COLO829 (cell line): ENCODE data around the gene DUSP28.
"Not testable (repeated sequence)": the region's sequence is repeated elsewhere in the genome, so short reads cannot be mapped to it uniquely, and the experiment has no call there.

Experiments
- DNase-seq: peaks from one replicate; pipeline ENCODE4 v3.0.0; 2012; ENCODE audit warnings: low spot score

Gene DUSP28

DNA sequence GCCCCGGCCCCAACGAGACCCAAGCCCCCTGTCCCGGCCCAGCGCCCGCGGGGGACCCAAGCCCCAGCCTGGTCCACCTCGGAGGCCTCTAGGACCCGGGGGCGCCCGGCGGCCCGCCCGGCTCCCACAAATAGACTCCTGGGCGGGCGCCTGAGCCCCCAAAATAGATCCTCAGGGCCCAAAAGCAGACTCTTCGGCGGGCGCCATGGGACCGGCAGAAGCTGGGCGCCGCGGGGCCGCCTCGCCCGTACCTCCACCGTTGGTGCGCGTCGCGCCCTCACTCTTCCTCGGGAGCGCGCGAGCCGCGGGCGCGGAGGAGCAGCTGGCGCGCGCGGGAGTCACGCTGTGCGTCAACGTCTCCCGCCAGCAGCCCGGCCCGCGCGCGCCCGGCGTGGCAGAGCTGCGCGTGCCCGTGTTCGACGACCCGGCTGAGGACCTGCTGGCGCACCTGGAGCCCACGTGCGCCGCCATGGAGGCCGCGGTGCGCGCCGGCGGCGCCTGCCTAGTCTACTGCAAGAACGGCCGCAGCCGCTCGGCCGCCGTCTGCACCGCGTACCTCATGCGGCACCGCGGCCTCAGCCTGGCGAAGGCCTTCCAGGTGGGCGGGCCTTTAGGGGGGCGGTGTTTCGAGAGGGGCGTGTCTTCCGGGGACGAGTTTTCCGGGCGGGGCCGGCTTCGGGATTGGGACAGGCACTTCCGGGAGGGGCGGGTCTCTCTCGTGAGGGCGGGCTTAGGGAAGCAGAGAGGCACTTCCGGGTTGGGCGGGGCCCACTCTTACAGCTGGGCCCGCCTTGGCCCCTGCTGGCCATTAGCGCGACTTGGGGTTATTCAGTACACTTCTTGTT is 545 bp downstream of the DUSP28 start:
- DNase-seq: peak; percentile 96

DNA sequence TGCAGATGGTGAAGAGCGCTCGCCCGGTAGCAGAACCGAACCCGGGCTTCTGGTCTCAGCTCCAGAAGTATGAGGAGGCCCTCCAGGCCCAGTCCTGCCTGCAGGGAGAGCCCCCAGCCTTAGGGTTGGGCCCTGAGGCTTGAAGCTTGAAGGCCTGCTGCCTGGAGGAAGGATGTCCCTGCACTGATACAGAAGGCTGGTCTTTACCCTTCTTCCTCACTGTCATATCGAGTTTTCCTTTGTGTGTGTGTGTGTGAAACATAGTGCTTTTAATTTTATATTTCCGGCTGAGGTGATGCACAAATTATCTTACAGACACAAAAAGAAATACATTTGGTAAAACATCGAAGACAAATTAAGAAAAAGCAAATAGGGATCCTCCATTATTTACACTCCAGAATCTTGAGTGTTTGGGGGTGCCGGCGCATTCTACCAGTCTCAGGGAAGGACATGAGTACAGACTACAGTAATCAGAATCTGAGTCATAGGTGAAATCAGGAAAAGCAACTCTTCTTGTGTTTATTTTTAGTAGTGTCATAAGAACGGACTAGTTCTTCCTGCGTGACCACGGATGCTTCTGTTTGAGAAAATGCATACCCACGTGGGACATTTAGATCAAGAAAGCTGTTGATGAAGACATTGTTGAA is 1.3 kb downstream of the DUSP28 start:
- no peak for DNase-seq

DNA sequence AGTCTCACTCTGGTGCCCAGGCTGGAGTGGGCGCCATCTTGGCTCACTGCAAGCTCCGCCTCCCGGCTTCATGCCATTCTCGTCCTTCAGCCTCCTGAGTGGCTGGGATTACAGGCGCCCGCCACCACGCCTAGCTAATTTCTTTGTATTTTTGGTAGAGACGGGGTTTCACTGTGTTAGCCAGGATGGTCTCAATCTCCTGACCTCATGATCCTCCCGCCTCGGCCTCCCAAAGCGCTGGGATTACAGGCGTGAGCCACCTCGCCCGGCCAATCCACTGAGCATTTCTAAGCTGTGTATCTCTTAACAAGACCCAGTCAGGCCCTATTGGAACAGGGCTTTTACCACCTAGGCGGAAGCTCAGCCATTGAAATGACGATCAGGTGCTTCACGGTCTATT is 3.1 kb downstream of the DUSP28 start:
- not testable (repeated sequence) for DNase-seq

DNA sequence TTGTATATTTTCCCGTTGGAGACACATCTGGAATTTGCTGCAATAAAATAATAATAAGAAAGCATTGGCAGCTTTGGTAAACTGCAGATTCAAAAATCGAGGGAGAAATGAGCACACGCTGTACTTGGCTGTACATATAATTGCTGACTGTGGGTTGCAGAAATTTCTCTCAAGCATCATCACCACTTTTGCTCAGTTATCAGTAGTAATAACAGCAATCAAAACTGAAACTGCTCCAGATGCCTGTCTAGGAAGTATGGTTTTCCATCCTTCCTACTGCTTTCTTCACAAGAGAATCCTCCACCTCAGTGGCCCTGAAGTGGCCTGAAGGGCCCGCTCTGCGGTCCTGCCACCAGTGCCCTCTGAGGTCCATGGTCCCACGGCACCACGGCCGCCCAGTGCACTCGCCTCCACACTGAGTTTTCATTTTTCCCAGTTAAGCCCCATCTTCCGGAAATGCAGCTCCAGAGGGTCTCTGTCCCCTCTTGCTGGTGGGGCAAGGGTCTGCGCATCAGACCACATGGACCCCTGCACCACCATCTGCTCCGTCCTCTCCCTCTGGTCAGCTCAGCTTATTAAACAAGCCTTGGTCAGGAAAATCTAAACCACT is 3.9 kb downstream of the DUSP28 start:
- no peak for DNase-seq

DNA sequence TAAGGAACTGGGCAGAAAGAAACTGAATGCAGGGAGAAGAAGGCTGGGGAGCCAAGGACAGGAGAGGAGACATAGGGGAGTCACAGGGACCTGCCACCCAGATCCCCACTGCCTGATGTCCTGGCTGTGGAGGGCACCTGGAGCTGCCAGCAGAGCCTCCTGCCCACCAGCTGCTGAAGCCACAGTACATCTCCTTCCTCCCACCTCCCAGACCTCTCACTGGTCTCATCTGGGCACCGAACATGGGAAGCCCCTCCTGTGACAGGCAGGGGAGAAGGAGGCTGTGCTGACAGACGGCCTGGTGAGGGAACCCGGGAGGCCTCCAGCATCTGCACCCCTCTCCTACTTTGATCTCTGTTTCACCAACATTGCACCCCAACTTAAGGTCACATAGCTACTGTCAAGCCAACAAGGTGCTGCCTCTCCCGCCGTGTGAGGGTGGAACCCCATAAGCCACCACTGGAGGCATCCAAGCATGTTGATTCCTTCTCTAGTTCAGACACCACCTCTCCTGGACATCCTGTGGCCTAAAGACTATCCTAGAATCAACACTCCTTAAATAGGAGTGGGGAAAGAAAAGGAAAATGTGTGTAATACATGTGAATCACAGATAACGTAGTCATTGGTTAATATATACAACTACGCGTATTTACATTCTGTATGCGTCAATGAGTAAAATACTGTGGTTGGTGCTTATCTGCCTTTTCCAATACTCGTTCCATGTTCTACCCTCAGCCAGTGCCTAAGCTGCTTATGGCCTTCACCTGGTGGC is 4.6 kb downstream of the DUSP28 start:
- DNase-seq: no peak

DNA sequence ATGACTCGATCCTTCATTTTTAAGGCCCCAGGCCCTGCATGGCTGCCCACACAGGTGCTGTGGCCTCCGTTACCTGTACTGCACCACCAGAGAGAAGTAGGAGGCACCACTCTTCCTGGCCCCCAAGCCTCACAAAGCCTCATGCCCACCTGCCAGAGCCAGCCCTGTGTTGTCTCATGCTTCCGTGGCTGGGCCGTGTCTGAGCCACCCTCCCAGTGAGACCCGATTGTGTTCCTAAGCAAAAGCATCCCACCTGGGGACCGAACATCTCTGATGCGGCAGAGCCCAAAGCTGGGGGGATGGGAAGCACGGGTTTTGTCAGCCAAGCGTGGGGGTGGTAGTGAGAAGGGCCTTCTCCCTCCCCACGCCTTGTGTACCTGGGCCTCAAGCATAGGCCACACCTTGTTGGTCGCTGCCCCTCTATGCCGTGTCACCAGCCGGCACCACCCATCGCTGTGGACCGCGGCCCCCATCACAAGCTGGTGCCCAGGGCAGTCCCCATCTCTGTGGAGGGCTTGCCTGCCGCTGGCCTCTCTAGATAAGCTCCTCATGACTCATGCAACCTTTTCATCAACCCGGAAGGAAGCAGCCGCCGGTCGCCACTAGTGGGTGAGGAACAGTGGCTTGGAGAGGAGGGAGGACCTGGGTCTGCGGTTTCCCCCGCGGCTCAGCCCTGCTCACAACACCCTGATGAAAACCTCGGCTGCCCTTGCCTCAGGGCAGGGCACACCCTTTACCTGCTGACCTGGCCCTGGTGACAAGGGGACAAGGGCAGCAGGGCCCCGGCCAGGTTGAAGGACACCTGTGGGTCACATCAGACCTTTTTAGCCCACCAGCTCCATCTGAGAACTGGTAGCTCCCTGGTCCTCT is 5.4 kb downstream of the DUSP28 start:
- peak; percentile 58 for DNase-seq

DNA sequence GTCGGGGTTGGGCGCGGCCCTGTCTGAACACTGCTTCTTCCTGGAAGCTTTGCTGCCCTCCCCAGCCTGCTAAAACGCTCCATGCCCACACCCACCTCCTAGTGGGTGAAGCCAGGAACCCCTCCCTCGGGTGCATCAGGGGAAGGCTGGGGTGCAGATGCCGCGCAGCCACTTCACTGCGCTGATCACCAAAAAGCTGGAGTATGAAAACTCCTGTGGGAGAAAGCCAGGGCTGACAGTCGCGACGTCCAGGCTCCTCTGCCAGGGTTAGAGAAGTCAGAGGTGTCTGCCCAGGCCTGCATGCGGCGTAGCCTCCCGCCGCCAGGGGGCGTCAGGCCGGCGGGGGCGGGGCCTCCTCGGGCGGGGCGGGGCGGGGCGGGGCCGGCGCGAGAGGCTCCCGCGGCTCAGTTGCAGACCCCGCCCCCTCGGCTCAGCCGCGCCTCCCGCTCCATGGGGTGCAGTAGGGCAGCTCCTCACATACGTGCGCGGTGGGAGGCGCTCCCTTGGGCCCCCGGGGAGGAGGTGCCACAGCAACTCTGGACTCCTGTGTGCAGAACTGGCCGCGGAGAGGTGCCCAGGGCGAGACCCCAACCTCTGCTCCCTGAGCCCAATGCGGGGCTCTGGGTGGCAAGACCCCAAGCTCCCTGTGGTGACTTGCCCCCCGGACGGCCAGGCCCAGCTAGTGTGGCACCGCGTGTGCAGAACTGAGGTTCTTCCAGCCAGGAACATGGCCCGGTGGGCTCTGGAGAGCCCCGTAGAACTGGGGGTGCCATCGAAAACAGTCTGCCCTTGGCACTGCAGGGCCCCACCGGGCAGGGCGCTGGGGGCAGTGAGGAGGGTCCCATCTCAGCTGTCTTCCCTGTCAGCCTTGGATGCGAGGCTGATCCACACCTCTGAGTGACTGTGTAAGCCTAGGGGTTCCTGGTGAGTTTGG is 6.3 kb downstream of the DUSP28 start:
- peak; percentile 54 for DNase-seq

DNA sequence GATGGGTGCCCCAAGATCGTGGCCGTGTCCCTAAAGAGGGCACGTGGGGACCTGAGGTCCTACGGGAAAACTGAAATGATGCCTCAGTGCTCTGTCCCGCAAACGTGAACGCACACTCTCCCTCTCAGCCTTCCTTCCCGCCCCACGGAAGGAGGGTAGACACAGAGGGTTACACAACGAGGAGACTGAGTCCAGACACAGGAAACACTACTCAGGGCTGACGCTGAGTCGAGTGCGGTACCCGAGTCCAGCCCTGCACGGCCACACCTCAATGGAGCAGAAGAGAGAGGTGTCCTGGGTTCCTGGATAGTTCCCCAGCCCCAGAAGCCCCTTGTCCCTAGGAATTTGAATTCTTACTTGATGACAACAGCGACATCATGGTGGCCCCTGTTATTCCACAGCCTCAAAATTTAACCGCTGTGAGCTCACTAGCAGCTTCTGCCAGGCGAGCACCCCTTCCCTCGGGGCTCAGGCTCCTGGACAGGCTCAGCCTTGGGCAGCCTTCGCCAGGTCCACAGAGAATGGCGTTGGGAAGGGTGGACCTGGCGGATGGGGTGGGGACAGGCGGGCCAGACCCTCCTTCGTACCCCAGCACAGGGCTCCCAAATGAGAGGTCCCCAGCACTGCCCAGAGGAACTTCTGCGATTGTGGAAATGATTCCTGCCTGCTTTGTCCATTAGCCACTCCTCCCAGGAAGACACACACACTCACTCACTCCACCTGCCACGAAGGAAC is 7.1 kb downstream of the DUSP28 start:
- no peak for DNase-seq

DNA sequence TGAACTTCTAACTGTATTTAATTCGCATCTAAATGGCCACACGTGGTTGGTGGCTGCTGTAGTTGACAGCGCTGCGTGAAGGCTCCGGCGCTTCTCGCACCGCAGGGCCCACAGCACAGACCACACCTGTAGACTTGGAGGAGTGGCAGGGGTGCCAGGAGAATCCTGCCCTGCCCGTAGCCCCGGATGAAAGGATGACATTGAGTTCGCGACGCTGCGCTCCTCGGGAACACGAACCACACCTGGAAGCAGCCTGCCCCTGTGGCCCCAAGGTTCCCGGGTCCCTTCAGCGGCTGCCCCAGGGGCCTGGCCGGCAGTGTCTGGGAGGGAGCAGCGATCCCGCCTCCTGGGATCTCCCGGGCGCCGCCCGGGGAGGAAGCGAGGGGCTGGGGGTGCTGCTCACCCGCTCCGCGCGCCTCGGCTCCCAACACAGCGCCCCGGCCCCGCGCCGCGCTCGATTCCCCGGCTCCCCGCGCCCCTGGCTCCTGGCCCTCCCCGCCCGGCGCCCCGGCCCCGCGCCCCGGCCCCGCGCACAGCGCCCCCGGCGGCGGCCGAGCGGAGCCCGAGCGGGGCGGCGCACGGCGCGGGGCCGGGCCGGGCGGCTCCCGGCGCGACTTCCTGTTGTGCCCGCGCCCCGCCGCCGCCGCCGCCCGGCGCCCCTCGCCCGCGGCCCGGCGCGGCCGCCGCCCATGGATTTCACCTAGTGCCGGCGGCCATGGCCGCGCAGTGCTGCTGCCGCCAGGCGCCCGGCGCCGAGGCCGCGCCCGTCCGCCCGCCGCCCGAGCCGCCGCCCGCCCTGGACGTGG is 7.9 kb downstream of the DUSP28 start, which contains the start of gene RNPEPL1:
RNPEPL1 (plus strand) TSS at position 613 of the 806 bp plus-strand sequence; CDS start at position 716, 103 bp downstream.
- DNase-seq: no peak

DNA sequence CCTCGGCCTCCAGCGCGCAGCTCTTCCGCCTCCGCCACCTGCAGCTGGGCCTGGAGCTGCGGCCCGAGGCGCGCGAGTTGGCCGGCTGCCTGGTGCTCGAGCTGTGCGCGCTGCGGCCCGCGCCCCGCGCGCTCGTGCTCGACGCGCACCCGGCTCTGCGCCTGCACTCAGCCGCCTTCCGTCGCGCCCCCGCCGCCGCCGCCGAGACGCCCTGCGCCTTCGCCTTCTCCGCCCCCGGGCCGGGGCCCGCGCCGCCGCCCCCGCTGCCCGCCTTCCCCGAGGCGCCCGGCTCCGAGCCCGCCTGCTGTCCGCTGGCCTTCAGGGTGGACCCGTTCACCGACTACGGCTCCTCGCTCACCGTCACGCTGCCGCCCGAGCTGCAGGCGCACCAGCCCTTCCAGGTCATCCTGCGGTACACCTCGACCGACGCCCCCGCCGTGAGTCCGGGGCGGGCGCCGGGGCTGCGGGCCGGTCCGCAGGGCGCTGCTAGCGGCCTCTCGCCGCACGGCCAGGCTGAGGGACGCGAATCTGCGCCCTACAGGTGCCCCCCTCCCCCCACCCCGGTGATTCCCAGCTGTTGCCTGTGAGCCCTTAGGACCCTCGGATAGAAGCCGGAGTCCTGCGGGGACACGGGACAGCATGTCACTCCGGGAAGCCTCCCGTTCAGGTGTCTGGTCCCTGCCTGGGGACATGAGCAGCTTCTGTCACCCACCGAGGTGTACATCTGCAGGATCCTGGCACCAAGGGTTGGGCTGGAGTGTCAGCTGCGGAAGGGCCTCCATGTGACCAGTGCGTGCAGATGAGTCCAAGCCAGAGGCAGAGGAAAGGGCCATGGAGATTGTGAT is 8.7 kb downstream of the DUSP28 start:
- no peak for DNase-seq

DNA sequence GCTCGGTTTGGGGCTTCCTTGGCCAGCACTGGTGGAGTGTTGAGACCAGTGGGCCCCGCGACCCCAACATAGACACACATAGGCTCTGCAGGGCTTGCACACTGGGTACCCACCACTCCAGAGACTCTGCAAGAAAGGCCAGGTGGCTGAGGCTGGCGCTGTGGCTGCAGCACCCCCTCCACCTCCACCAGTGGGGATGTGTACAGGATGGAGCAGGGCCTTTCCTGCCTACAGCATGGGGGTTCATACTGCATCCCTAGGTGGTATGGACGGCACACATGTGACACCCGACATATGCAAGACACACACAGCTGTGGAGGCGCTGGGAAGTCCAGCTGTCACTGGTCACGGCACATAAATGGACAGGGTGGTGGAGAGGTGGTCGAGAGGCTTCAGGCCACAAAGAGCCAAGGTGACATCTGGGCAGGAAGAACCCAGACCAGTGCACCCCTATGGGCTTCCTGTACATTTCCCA is 9.4 kb downstream of the DUSP28 start:
- no peak for DNase-seq

DNA sequence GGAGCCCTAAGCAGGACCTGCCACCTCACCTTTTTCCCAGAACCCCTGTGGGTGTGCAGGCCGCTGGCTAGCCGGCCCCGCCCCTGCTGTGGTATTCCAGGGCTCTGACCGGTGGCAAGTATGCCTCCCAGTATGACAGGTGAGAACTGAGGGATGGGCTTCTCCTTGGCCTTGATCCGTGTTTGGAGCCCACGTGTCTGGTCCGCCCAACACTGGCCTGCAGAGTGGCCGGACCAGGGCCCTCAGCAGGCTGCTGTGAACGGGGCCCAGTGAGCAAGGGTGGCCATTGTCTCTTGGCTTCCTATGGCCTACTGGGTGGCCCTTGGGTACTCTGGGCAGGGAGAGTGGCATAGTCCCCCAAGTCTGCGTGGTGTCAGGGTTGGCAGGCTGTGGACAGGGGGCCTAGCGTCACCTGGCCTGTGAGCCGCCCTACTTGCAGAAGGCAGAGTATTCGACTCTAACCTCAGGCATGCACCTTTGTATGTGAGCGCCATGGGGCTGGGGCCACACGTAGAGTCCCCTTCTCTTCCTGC is 9.9 kb downstream of the DUSP28 start:
- no peak for DNase-seq

DNA sequence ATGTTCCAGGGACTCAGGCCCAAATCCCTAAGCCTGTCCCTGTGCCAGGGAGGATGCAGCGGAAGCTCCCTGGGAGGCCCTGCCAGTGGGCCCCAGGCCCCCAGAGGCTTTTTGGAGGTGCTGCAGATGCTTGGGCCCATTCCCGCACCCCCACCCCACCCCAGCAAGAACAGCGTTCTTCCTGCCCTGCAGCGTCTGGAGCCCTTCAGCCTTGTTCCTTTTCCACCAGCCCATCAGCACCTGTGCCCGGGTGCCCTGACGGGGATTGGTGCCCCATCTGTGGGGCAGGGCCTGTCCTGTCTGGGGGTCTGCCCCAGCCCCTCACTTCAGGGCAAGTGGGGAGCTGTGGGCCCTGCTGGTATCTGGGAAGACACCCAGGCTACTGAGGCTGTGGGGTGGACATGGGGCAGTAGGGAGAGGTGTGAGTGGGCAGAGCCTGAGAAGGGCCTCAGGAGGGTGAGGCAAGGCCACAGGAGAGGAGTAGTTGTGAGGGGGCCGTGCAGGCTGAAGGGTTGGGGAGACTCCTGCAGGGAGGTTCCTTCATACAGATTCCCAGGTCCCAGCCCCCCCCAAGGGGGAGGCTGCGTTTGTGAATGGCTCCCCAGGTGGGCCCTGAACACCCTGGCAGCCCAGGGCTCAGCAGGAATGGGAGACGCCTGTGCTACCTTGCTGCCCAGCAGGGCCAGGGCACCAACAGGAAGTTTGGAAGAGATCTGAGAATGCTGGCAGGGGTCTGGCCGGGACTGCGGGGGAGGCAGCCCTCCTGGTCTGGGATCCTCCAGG is 10.6 kb downstream of the DUSP28 start:
- DNase-seq: no peak

DNA sequence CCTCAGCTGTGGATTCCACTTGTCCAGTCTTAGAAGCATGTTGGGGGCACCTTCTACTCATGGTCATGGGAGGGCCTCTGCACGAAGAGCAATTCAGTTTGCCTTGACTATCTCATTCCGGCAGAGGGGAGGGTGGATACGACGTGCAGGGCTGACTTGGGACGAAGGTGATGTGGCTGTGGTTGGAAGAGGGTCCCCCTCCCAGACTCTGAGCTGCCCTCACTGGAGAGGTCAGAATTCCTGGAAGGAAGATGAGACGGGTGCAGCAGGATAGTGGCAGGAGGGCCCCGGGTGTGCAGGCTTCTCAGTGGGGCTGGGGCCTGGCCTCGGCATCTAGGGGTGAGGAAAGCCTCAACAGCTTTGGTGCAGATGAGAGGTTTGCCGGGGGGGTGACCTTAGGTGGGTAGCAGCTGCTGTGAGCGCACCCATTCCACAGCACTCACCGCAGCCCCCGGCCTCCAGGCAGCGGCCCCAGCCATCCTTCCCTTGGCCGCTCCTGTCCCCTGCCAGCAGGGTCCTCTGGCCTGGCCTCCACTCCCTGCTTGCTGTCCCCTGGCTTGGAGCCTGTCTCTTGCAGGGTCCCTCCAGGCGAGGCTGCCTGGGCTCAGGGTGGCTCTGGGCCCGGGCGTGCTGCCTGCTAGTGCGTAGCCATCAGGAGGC is 11.3 kb downstream of the DUSP28 start:
- no peak for DNase-seq

DNA sequence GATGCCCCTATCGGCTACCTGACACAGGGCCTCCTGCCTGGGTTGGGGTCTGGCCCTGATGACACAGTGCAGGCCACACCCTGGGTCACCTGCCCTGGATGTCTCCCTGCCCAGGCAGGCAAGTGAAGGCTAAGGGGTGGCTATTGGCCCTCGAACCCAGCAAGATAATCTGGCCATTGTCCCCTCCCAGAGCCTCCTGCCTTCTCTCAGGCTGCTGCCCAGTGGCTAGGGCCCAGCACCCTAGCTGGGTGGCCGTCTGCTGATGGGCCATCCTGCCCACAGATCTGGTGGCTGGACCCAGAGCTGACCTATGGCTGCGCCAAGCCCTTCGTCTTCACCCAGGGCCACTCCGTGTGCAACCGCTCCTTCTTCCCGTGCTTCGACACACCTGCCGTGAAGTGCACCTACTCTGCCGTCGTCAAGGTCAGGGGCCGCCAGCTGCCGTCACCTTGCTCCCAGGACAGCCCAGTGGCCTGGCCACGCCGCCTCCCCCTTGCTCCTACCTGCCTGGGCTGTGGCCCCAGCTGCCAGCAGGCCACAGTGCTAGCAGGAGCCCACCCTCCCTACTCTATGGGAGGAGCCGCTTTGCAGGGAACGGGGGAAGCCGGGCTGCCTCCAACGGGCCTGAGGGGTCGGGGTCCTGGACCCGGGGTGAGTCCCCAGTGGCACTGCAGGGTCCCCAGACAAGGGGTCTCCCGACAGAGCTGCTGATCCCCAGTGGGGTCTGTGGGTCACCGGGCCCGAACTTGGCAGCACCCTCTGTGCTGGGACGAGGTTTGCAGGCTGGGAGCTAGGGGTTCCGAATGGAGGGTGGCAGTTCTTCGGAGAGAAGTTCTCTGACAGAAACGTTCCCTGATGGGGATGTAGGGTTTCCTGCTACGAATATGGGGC is 12.2 kb downstream of the DUSP28 start:
- DNase-seq: no peak
